Measurements from ENCODE around the gene FRS2.

The FRS2 gene

DNA sequence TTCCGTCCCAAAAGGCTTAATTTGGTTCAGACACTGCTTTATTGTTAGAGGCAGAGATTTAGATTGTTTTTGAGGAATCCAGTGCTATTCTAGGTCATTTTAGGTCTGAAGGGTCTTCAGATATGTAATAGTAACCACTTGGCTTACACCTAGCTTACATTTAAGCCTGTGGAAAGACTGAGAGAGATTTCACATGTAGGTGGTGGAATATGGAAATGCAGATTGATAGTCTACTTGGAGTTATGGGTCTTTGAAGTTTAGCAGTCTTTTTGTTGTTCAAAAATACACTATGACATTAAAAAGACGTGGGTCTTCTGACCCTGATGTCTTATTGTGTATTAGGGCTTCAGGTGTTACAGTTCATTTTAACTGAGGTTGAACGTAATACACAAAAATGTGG, 63.7 kb downstream of the FRS2 start:
- no peak for DNase-seq (ENCODE audit: low read depth)

DNA sequence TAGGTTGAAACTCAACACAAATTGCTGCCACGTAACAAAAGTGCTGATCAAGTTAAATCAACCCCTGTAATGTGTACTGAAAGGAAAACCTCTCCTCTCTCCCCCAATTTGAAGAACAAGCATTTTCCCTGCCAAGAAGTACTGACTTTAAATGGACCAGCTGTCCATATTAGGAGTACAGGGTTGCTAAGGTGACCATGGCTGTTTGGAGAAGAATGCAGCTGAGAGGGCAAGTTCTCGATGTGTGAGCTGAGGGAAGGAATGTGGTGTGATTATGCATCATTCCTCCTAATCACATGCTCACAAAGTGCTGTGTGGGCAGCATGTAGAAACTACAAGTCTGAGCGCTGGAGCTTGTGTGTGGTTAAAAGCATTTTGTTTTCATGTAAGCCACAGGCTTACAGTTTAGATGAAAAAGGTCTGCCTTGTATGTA, 64.2 kb downstream of the FRS2 start:
- DNase-seq (ENCODE audit: low read depth) = no peak

DNA sequence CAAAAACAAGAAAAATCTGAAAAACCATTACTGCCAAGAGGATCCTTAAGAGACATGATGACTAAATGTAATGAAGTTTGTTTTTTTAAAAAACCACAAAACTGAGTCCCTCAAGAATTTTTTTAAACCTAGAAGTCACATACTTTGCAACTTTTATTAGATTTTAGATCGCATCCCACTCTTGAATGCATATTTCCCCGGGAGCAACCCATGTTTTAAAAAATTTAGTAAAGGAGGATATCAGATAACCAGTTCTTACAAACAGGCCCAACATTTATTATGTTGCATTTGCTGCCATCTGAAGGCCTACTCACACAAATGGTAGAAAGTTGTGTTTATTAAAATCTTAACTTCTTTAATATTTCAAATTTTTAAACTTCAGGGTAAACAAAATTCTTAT, 70.8 kb downstream of the FRS2 start:
- DNase-seq (ENCODE audit: low read depth) = no peak

DNA sequence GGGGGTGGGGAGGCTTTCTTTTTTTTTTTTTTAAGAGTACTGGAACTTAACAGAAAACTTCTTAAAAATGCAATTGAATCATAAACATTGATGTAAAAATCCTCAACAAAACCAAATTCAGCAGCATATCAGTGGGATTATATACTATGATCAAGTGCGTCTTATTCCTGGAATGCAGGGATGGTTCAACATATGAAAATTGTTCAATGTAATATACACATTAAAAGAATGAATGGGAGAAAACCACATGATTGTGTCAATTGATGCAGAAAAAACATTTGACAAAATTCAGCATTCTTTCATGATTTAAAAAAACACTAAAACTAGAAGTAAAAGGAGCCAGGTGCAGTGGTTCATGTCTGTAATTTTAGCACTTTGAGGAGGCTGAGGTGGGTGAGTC, 73.9 kb downstream of the FRS2 start:
- no peak for DNase-seq (ENCODE audit: low read depth)

DNA sequence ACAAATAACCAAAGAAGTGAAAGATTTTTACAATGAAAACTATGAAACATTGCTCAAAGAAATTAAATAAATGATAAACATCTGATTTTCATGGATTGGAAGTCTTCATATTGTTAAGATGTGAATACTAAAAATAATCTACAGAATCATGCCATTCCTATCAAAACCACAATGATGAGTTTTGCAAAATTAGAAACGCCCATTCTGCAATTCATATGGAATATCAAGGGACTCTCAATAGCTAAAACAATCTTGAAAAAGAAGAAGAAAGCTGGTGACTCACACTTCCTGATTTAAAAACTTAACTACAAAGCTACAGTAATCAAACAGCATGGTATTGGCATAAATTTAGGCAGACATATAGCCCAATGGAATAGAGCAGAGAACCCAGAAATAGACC, 74.9 kb downstream of the FRS2 start:
- DNase-seq (ENCODE audit: low read depth) = no peak

DNA sequence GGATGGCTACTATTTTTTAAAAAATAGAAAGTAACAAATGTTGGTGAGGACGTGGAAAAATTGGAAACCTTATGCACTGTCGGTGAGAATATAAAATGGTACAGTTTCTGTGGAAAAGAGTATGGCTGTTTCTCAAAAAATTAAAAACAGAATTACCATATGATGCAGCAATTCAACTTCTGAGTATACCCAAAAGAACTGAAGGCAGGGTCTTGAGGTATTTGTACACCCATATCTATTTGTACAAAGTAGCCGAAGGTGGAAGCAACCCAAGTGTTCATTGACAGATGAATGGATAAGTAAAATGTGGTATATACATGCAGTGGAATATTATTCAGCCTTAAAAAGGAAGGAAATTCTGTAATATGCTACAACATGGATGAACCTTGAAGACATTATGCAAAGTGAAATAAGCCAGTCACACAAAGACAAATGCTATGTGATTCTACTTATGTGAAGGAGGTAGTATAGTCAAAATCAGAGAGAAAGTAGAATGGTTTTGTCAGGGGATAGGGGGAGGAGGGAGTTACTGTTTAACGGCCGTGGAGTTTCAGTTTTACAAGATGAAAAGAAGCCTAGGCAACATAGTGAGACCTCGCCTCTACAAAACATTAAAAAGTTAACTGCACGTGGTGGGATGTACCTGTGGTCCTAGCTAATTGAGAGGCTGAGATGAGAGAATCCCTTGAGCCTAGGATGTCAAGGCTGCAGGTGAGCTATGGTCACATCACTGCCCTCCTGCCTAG, 76.7 kb downstream of the FRS2 start:
- DNase-seq (ENCODE audit: low read depth) = no peak

DNA sequence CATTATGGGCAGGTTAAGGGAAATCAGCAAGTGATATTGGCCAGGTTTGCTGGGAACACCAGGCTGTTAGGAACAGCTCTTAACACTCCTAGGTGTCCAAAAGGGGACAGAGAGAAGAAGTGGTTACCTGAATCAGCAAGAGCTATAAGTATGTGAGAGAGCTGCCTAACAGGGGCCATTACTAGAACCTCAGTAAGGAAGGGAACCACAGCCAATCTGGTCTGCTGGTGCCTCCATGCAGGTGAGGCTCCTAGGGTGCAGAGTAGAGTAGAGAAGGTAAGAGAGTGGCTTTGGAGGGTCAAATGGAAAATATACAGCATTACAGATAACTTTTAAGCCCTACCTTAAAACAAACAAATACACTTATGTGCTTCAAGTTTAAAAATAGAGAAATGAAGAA, 78.5 kb downstream of the FRS2 start:
- DNase-seq (ENCODE audit: low read depth) = no peak

DNA sequence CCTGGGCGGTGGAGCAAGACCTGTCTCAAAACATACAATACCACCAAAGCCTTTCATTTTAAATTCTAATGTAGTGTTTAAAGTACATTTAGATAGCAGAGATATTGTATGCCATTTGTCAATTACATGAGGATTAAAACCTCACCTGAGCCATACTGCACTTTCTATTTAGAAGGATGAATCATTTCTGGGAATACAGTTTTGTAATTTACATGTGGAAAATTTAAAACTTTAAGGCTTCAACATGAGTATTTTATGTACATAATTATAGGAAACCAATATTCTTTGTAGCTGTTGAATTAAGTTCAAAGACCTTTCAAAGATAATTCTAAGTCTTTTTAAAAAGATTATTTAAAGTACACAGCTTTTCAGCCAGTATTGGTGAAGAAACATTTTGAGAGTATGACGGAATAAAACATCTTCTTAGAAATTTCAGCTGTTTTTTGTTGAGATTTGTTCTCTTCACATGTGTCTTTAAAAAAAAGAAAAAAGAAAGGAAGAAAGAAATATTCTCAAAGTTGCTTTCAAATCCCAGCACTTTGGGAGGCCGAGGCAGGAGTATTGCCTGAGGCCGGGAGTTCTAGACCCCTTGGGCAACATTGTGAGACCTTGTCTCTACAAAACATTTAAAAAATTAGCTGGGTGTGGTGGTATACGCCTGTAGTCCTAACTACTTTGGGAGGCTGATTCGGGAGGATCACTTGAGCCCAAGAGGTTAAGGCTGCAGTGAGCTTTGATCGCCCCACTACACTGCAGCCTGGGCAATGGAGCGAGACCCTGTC, 80.6 kb downstream of the FRS2 start:
- no peak for DNase-seq (ENCODE audit: low read depth)

DNA sequence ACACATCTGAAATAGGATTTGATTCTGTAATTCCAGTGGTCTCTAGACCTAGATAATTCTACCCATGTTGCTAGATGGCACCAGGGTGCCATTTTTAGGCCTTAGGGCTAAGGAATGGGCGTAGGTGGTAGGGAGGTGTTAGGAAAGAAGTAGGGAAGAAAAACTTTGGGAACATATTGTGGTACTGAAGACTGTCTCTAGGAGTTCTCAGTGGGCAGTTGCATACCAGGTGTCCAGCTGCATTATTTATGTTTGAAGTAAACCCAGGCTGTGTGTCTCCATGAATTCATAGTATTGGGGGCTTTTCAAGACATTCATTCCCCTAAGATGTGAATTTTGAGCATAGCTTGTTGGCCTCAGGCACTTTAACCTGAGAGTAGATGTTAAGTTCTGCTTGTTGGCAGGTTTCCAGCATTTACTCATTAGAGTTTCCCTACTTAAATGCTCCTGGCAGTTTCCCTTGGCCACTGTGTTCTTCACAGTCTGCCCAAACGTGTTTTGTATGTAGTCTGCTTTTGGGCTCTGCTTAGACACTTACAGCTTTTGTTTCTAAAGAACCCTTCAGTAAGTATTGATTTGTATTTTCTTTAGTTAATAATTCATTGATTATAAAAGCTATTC, 83.5 kb downstream of the FRS2 start:
- no peak for DNase-seq (ENCODE audit: low read depth)

DNA sequence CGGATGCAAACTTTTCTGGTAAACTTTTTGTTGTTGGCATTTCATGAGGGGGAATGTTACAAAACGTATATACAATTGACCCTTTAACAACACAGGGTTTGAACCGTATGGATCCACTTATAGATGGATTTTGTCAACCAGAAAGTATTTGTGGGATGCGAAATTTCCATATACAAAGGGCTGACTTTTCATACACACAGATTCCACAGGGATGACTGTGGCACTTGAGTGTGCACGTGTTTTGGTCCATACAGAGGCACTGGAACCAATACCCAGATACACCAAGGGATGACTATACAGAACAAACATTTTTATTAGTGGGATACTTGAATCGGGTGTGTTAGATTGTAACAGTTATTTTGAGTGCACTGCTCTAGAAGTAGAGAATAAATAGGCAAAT, 85.3 kb downstream of the FRS2 start:
- DNase-seq (ENCODE audit: low read depth) = no peak

DNA sequence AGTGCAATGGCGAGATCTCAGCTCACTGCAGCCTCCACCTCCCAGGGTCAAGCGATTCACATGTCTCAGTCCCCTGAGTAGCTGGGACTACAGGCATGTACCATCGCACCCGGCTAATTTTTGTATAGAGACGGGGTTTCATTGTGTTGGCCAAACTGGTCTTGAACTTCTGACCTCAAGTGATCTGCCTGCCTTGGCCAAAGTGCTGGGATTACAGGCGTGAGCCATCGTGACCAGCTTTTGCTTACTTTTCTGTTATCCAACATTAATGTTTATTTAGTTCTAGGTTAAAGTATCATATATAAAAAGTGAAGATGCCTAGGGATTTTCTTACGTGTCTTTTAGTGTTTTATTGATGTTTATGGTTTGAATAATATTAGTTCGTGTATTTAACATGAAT, 86.2 kb downstream of the FRS2 start:
- DNase-seq (ENCODE audit: low read depth) = no peak

DNA sequence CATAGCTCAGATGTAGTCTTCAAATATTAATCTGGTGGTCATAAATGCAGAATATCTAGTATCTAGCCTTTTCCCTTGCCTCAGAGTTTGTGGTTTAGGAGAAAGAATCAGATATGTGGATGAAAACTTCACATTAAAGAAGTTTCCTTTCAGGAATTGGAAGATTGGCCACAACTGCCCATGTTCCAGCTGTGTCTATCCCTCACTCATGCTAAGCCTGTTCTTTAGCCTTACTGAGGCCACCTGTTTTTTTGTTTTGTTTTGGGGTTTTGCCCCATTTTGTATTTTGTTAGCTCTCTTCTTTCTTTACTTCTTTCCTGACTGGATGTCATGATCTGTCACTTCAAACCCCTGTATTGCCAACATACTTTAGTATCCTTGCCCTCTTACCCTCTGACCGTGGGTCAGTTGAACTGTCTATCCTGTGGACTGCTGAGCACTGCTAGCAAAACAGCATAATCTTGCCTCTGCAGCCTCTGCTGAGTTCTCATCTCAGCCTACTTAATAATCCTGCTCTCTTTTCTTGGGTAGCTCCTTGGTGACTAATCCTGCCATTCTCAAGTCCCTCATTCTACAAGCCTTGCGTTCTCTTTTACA, 93.1 kb downstream of the FRS2 start:
- no peak for DNase-seq (ENCODE audit: low read depth)

DNA sequence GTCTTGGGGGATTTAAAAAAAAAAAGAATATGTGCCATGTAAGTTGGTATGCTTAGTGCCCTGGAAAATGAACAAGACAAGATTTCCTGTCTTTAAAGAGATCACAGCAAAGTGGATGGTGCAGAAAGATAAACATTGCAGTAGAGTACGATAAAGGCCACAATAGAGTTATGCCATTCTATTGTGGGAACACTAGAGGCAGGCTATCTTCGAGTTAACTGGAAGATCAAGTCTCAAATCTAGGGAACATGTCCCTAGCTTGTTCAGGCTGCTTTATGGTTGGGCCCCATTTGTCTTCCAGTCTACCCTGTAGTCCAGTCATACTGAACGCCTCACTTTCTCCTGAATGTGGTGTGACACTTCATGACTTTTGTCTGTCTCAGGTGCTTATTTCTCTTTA, 96.4 kb downstream of the FRS2 start:
- no peak for DNase-seq (ENCODE audit: low read depth)

DNA sequence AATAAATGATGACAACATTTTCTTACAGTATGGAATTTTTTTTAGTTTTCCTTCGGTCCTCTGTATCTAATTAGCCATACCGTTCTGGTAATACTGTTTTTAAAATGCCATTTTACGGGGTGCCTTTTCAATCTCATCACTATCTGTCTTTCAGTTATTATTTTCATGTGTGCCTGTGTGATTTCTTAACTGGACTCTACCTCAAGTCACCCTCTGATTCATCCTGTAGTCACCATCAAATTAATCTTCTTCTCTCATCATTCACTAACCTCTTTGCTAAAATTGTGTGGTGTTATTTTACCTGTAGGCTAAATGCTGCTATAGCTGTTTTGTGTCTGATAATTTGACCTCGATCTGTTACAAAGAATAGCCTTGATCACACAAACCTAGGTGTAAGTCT, 99.0 kb downstream of the FRS2 start:
- DNase-seq (ENCODE audit: low read depth) = no peak

DNA sequence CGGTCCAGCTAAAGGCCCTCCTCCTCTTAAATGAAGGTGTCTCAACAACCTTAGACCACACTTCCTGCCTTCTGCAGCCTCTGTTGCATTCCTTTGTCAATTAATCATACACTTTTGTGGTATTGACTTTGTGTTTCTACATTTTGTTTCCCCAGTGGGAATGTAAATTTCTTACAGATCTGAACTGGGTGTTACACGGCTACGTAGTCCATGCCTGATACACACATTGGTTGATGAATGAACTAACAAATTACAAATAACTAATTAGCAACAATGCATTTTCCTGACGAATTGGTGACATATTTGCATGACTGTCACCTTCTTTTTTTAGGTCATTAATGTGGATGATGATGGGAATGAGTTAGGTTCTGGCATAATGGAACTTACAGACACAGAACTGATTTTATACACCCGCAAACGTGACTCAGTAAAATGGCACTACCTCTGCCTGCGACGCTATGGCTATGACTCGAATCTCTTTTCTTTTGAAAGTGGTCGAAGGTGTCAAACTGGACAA, 99.9 kb downstream of the FRS2 start:
- DNase-seq (ENCODE audit: low read depth) = no peak

DNA sequence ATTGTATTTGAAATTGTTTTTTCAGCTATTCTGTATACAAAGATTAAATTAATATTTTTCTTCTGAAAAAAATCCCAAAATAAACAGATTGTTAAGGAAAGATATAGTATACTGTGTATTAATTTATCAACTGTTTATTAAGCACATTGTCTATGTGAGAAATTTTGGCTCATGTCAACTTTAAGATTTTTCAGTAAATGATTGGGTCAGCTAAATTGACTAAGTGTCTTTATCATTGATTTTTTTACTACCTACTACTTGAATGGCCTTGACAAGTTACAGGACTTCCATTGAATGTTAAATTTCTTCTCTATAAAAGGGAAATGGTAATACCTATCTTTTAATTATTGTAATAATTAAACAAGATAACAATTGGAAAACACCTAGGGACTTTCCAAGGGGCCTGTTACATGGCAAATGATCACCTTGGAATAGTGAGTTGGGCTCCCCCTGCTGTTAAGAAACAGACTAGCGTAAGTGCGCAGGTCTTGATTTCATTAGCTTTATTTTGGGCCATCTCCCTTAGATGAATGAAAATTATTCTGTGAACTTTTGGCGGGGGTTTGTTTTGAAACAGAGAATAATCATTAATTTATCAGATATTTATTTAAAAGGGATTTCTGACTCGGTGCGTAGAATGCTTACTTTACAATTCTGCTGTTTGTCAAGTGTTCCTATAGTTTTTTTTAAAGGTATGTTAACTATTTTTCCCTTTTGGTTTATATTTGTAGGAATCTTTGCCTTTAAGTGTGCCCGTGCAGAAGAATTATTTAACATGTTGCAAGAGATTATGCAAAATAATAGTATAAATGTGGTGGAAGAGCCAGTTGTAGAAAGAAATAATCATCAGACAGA, 100.6 kb downstream of the FRS2 start:
- peak; percentile 9 for DNase-seq (ENCODE audit: low read depth)

DNA sequence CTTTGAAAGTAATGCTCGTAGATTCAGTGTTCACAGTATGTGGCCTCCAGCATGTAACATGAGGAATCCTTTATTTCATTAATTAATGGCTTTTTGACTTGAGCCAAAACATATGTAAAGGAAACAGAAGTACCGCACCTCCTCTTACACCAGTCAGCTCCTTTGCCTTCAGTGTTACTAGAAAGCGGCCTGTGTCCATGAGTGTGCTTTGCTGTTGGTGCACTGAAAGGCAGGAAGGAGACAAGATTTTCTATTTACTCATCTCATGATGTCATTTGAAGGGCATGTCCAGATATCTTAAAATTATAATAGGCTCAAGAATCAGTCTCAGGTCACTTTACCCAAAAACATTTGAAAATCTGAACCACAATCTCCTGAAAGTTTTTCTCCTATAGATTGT, 105.2 kb downstream of the FRS2 start:
- DNase-seq (ENCODE audit: low read depth) = no peak

DNA sequence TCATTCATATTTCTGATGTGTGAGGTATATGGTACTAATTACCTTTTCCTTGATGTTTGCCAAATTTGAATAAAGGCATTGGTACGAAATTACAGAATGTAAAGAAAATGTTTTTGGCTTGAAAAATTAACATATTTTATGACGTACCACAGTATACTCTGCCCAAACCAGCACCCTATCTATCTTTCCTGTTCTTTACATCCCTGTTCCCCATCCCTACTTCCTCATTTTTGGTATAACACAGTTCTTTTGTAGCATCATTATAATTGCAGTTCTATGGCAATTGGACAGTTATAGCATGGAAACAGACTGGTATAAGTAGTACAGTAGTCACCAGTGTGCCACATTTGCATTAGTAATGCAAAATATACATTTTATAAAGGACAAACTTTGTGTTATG, 108.1 kb downstream of the FRS2 start:
- no peak for DNase-seq (ENCODE audit: low read depth)

DNA sequence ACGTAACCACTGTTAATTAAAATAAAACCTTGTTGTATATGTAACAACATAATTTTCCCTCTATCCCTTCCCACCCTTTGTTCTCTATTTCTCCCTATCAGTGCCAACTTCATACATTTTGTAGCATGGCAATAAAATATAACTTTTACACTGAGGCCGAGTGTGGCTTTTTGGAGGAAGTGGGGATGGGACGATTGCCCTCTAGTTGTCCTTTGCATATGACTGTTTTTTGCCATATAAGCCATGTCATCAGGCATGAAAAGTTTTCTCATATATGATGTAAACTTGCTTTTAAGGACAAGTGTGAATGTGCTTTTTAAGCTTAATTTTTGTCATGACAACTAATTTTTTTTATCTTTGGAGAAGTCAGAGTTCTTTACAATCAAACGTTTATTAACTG, 108.8 kb downstream of the FRS2 start:
- DNase-seq (ENCODE audit: low read depth) = no peak

DNA sequence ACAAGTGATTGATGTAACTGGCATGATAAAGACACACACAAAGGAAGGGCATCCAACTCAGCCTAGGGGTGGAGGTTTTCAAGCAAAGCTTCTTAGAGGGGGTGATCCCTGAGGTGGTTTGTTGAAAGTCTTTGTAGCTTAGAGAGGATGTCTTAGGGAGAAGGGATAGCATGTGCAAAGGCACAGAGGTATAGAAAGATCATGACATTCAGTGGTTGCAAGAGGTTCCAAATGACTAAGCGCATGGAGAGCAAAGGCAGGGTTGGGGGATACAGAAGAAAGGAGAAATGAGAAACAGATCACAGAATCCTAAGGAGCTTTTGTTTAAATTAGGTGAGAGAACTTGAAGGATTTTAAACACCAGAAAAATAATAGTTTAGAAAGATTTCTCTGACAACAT, 109.9 kb downstream of the FRS2 start:
- DNase-seq (ENCODE audit: low read depth) = no peak

DNA sequence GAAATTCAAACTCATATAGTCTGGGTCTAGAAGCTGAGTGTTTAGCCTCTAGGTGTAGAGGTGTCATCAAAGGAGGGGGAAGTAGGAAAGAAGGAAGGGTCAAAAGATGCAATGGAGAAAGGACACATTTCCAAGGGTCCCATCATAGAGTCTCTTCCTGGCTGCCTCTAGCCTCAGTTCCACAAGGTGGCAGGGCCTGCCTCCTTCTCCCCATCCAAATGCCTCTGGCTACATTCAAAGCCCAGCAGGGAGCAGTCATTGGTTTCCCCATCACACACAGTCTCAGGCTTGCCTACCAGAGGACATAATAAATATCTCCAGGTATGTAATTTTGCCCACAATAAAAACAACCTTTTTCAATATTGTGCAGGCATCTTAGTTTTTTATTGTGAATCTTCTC, 113.0 kb downstream of the FRS2 start:
- no peak for DNase-seq (ENCODE audit: low read depth)

All from activated T-helper 1 cell treated with Interleukin-2 at 50 U/mL for 16 hours (primary cell).